Measurements from ENCODE around the gene TMEM240. TPM values are rescaled to one million over a fixed set of nuclear protein-coding genes. Genes with fewer than 3 reads are reported as not detected.

TMEM240 gene
- 1.0 and 1.1 TPM in 2 replicates for total RNA-seq

- intact Hi-C loops (cut with micrococcal nuclease), result no loop called here
Measured at GRCh38 chr1:1540090-1540817, at the start of gene TMEM240. TMEM240 (minus strand) TSS chr1:1540624; CDS start chr1:1540346, 278 bp downstream.

GRCh38 chr1:1583347-1584010 lies 43.1 kb upstream of the TMEM240 start:
- intact Hi-C loops (cut with micrococcal nuclease), result no loop called here

- intact Hi-C loops (cut with micrococcal nuclease), result no loop called here
Measured at GRCh38 chr1:1582585-1583346, 42.3 kb upstream of the TMEM240 start.

DNA sequence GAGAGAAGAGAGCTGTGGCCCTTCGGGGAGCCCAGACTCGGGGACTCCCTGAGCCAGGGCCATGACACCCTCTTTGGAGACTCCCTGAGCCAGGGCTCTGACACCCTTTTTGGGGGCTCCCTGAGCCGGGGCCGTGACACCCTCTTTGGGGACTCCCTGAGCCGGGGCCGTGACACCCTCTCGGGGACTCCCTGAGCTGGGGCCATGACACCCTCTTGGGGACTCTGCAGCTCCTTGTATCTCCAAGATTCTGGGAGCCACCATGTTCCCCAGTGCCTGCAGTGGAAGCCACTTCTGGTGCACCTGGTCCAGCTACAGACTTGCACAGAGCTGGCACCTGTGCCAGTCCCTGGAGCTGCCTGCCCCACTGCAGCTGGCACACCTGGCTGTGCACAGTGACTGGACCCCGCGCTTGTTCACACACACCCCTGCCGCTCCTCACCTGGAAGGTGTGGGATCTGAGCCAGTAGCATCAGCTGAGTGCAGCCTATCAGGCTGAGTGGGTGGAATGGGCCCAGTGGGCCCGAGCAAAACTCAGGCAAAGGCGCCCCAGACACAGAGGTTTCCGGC lies 38.0 kb upstream of the TMEM240 start:
- intact Hi-C loops (cut with micrococcal nuclease), result loop anchor here (10.0 kb wide), 1 partner anchor 326 kb away; no protein-coding TSS in a partner anchor

GRCh38 chr1:1577367-1578011 lies 37.1 kb upstream of the TMEM240 start:
- intact Hi-C loops (cut with micrococcal nuclease), result loop anchor here (10.0 kb wide), 1 partner anchor 327 kb away; no protein-coding TSS in a partner anchor

DNA sequence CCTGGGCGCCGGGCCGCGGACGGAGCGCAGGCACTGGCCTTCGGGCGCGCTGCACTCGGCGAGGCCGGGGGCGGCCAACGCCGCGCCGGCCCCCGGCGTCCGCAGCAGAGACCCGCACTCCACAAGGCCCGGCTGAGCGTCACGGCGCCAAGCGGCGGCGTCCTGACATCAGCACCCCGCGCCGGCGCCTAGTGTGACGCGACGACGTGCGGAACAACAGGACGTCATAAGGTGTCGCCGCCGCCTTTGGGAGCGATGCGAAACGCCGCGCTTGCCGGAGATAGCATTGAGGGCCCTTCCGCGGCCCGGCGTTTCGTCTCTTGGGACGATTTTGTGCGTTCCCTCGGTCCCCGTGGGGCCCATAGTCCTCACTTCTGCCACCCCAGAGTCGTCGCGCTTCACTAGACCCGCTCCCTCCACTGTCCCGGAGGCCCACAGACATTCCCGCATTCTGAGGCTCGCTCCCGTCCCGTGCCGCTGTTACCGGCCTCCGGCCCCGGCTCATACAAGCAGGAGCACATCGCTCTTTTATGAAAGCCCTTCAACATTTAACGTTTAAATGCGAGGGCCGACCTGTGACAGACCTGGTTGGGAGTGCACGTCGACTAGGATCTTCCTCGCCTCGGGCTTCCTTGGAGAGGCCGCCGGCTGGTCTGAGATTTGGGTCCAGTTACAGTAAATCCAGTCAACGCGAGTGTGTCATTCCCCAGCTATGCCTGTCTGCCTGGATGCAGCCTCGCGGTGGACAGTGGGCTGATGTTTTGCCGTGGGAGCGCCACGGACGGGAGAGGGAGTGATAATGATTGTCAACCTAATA lies 34.5 kb upstream of the TMEM240 start, which contains the start of gene SSU72:
TSS of gene SSU72 (minus strand) at position 143 of the 817 bp plus-strand sequence. CDS start 306 bp downstream, outside the sequence.
- intact Hi-C loops (cut with micrococcal nuclease), result loop anchor here (1.0 to 10.0 kb wide), 3 partner anchors 40 to 330 kb away; partner anchors contain the start of genes ATAD3A and MIB2

GRCh38 chr1:1573843-1574720 lies 33.7 kb upstream of the TMEM240 start:
- intact Hi-C loops (cut with micrococcal nuclease), result loop anchor here (1.0 to 10.0 kb wide), 3 partner anchors 41 to 331 kb away; partner anchors contain the start of genes ATAD3A and MIB2

DNA sequence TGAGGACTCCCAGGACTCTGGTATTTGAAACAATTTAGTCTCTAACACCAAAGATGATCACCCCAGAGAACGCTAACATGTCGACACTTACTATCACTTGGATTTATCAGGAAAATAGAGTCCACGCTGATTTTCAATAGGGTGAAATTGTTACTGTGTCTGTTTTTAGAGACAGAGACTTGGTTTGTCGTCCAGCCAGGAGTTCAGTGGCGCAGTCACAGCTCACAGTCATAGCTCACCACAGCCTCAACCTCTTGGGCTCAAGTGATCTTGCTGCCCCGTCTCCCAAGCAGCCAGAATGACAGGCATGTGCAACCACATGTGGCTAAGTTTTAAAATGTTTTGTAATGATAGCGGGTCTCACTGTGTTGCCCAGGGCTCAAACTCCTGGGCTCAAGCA lies 28.9 kb upstream of the TMEM240 start:
- intact Hi-C loops (cut with micrococcal nuclease), result no loop called here

DNA sequence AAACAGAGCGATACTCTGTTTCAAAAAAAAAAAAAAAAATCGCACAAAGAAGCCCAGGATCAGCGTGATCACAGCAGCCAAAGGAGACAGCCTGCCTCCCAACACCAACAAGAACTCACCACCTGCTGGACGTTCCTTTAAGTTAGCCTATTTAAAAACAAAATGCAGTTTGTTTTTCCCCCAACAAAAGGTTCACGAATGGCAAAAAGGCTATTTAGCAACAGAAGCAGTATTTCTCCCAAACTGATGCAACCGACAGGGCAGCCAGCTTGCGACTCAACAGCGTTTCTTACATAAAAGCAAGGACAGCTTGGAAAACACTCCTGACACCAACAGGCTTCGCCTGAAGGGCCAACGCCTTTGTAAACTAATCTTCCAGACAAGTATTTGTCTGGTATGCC lies 27.5 kb upstream of the TMEM240 start:
- intact Hi-C loops (cut with micrococcal nuclease), result no loop called here

DNA sequence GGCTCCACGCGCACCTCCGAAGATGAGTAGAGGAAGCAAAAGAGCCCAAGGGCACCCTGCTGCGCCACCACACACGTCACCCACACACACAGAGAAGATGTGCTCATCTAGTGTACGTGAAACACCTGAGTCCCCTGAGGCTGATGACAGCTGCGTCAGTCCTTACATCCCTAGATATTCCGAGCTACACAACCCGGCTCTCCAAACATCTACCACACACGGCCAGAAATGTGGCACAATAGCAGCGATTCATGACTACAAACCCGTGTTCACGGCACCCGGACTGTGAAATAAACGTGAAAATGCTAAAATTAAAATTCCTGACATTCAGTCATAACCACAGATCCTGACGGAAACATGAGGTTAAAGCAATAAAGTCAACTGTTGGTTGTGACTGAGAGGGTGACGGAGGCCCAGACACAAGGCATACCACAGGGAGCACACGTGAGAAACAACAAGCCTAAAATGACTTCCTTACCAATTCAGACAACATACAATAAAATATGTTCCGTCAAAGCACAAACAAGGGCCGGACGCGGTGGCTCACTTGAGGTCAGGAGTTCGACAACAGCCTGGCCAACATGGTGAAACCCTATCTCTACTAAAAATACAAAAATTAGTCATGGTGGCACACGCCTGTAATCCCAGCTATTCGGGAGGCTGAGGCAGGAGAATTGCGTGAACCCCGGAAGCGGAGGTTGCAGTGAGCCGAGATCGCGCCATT lies 26.9 kb upstream of the TMEM240 start:
- intact Hi-C loops (cut with micrococcal nuclease), result no loop called here

DNA sequence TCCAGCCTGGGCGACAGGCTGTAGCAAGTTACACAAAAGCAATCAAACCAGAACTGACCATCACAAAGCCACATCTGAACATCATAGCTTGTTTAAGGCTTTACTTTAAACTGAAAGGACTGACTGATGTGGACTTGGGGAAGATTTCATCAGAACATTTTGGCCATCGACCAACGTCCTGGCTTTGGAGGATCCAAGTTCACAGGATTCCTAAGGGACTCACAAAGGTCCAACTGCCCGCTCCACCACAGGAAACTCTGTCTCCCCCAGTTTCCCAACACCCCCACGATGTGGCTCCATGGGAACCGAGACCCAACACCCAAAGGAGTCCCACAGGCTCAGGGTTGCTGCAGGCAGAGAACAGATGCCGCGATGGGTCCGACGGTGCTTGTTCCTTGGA lies 24.9 kb upstream of the TMEM240 start:
- intact Hi-C loops (cut with micrococcal nuclease), result no loop called here

DNA sequence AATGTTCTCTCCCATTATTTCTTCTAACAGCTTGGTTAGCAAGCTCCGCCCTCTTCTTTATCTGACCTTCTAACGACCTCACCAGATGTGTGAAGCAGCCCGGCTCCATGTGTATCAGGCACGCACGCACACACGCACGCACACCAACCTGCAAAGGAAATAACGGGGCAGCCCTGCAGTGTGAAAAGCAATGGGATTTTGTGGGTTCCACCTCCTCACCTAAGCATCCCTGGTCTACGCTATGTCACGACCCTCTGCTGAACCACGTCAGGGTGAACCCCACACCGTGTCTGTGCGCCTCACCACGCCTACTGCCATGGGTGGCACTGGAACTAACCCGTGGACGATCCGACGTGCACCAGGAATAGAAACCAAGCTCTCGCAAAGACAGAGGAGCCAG lies 23.8 kb upstream of the TMEM240 start:
- intact Hi-C loops (cut with micrococcal nuclease), result no loop called here

DNA sequence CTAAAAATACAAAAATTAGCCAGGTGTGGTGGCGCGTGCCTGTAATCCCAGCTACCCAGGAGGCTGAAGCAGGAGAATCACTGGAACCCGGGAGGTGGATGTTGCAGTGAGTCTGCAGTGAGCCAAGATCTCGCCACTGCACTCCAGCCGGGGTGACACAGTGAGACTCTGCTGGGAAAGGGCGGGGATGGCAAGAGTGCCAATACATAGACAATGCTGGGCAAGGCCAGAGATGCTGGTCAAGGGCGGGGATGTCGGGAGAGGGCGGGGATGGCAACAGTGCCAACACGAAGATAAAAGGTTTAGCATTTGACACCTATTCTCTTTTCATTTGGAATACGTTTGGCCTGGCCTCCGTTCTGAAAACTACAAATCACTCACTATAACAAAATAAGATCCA lies 23.3 kb upstream of the TMEM240 start:
- intact Hi-C loops (cut with micrococcal nuclease), result no loop called here

DNA sequence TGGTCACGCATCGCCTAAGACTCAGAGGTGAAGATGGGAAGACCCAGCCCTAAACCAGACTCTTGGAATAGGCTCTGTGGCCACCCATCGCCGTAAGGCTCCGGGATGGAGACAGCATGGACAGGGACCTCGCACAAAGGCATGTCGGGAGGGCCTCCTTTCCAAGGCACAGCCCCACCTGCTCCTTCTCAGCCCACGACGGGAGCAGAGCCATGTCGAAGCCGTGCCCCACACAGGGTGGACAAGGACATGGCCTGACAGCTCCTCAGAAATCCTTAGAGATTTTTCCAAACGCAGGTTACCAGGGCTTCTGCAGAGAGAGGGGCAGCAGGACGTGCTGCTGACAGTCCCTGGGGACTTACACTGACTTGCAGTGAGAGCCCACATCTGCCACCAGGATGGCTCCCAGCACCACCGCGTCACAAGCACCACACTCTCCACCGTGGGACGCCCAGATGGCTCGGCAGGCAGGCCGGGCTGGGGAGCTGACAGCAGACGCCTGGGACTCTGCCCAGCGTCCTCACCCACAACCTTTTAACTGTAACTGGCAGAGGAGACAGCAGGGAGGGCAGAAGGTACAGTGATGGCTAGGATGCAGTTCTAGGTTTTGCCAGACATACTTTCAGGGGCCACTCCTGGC lies 22.3 kb upstream of the TMEM240 start:
- intact Hi-C loops (cut with micrococcal nuclease), result no loop called here

DNA sequence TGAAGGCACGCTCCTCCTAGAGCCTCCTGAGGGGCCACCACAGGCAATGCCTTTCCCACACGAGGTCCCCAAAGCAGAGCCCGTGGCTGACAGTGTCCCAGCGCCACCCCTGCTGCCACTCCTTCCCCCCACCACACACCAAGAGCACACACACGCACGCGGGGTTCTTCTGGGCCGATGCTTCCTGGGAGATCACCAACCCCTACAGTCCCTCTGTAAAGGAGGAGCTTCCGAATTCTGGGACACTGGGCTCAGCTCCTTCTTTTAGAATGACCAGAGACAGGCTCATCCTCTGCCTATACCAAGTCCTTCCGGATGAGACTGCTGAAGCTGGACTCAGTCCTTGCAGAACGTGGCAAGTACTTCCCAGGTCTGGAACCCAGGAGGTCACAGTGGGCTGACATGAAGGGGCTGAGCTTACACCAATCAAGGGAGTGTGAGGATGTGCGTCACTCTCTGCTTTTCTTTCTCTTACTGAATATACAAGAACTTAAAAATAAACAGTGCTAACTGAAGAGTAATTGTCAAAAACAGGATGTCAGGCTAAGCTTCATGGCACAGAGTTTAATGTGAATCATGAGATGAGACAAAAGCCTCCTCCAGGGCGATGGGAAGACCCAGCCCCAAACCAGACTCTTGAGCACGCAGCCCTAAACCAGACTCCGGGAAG lies 21.5 kb upstream of the TMEM240 start:
- intact Hi-C loops (cut with micrococcal nuclease), result no loop called here

- intact Hi-C loops (cut with micrococcal nuclease), result no loop called here
Measured at GRCh38 chr1:1560178-1560577, 19.8 kb upstream of the TMEM240 start.

GRCh38 chr1:1559066-1559465 lies 18.6 kb upstream of the TMEM240 start:
- intact Hi-C loops (cut with micrococcal nuclease), result no loop called here

Measured in T-helper 2 cell treated with Interferon-gamma antibody and Interleukin-4, amounts not matched to agents 100 ng/mL and 5 ng/mL, for 36 hours (primary cell).